Measurements from ENCODE around the gene OR56A1. TPM values are rescaled to one million over a fixed set of nuclear protein-coding genes. Genes with fewer than 3 reads are reported as not detected.

OR56A1 gene
- polyA plus RNA-seq, 1 donor from 2014 or later, result not detected

GRCh38 chr11:6055569-6055968 is 25.0 kb upstream of the OR56A1 start:
- no peaks in the 10 kb centered on the region for H3K36me3 ChIP-seq (ENCODE audit: insufficient read depth, low read length)
- H4K20me1 ChIP-seq (ENCODE audit: insufficient read depth), result no peaks in the 10 kb centered on the region
- no peaks in the 10 kb centered on the region for H3K9me2 ChIP-seq (ENCODE audit: insufficient read depth, low read length)
- no peaks in the 10 kb centered on the region for H3F3A ChIP-seq (ENCODE audit: insufficient read depth, low read length, poor library complexity, severe bottlenecking)
- H3K4me2 ChIP-seq (ENCODE audit: low read length), result no peak overlapping the region
- TF ChIP-seq TAF1 (IDR thresholded peaks at IDR 0.05; ENCODE audit: low read depth) (no peak), POLR2AphosphoS5 (IDR thresholded peaks at IDR 0.05) (no peak), EP300 (conservative IDR thresholded peaks at IDR 0.05; ENCODE audit: poor library complexity, severe bottlenecking) (no peak)
- H3K27me3 ChIP-seq (ENCODE audit: insufficient read depth, low read depth, low read length), result no peaks in the 10 kb centered on the region
- no peak overlapping the region for H3K4me3 ChIP-seq (ENCODE audit: low read length)
- H2AFZ ChIP-seq (ENCODE audit: low read depth, low read length), result no peak overlapping the region
- H3K79me2 ChIP-seq (replicated peaks; ENCODE audit: insufficient read depth, low read length), result no peaks in the 10 kb centered on the region
- H3K9me3 ChIP-seq (ENCODE audit: low read length), result no peaks in the 10 kb centered on the region
- H3K9ac ChIP-seq (ENCODE audit: low read length), result no peak overlapping the region
- H3K27ac ChIP-seq (ENCODE audit: low read length), result no peak overlapping the region

GRCh38 chr11:6052374-6052773 is 21.8 kb upstream of the OR56A1 start:
- Histone ChIP-seq H3K4me2 (ENCODE audit: low read length) (no peak overlapping the region), H2AFZ (ENCODE audit: low read depth, low read length) (no peak overlapping the region), H3K9ac (ENCODE audit: low read length) (no peak overlapping the region), H3K9me3 (ENCODE audit: low read length) (no peaks in the 10 kb centered on the region), H3K27ac (ENCODE audit: low read length) (no peak overlapping the region), H3F3A (ENCODE audit: insufficient read depth, low read length, poor library complexity, severe bottlenecking) (no peaks in the 10 kb centered on the region), H3K36me3 (ENCODE audit: insufficient read depth, low read length) (no peaks in the 10 kb centered on the region), H4K20me1 (ENCODE audit: insufficient read depth) (no peaks in the 10 kb centered on the region), H3K27me3 (ENCODE audit: insufficient read depth, low read depth, low read length) (no peaks in the 10 kb centered on the region), H3K79me2 (replicated peaks; ENCODE audit: insufficient read depth, low read length) (no peaks in the 10 kb centered on the region), H3K9me2 (ENCODE audit: insufficient read depth, low read length) (no peaks in the 10 kb centered on the region), H3K4me3 (ENCODE audit: low read length) (no peak overlapping the region)
- TF ChIP-seq MXI1 (conservative IDR thresholded peaks at IDR 0.05; ENCODE audit: poor library complexity, severe bottlenecking) (no peak), SMC3 (conservative IDR thresholded peaks at IDR 0.05; ENCODE audit: poor library complexity) (no peak), TAF1 (IDR thresholded peaks at IDR 0.05; ENCODE audit: low read depth) (no peak), EZH2 (IDR thresholded peaks at IDR 0.05; ENCODE audit: borderline replicate concordance, insufficient read depth, low read length, poor library complexity, severe bottlenecking) (no peak), EP300 (conservative IDR thresholded peaks at IDR 0.05; ENCODE audit: poor library complexity, severe bottlenecking) (no peak), POLR2AphosphoS5 (IDR thresholded peaks at IDR 0.05) (no peak), RAD21 (conservative IDR thresholded peaks at IDR 0.05) (no peak)
- TF ChIP-seq, protein P1, sequence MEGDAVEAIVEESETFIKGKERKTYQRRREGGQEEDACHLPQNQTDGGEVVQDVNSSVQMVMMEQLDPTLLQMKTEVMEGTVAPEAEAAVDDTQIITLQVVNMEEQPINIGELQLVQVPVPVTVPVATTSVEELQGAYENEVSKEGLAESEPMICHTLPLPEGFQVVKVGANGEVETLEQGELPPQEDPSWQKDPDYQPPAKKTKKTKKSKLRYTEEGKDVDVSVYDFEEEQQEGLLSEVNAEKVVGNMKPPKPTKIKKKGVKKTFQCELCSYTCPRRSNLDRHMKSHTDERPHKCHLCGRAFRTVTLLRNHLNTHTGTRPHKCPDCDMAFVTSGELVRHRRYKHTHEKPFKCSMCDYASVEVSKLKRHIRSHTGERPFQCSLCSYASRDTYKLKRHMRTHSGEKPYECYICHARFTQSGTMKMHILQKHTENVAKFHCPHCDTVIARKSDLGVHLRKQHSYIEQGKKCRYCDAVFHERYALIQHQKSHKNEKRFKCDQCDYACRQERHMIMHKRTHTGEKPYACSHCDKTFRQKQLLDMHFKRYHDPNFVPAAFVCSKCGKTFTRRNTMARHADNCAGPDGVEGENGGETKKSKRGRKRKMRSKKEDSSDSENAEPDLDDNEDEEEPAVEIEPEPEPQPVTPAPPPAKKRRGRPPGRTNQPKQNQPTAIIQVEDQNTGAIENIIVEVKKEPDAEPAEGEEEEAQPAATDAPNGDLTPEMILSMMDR (IDR thresholded peaks at IDR 0.05; ENCODE audit: poor library complexity, severe bottlenecking), result no peak
- TF ChIP-seq, protein P2, sequence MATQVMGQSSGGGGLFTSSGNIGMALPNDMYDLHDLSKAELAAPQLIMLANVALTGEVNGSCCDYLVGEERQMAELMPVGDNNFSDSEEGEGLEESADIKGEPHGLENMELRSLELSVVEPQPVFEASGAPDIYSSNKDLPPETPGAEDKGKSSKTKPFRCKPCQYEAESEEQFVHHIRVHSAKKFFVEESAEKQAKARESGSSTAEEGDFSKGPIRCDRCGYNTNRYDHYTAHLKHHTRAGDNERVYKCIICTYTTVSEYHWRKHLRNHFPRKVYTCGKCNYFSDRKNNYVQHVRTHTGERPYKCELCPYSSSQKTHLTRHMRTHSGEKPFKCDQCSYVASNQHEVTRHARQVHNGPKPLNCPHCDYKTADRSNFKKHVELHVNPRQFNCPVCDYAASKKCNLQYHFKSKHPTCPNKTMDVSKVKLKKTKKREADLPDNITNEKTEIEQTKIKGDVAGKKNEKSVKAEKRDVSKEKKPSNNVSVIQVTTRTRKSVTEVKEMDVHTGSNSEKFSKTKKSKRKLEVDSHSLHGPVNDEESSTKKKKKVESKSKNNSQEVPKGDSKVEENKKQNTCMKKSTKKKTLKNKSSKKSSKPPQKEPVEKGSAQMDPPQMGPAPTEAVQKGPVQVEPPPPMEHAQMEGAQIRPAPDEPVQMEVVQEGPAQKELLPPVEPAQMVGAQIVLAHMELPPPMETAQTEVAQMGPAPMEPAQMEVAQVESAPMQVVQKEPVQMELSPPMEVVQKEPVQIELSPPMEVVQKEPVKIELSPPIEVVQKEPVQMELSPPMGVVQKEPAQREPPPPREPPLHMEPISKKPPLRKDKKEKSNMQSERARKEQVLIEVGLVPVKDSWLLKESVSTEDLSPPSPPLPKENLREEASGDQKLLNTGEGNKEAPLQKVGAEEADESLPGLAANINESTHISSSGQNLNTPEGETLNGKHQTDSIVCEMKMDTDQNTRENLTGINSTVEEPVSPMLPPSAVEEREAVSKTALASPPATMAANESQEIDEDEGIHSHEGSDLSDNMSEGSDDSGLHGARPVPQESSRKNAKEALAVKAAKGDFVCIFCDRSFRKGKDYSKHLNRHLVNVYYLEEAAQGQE (IDR thresholded peaks at IDR 0.05; ENCODE audit: borderline replicate concordance), result no peak

GRCh38 chr11:6040874-6041273 is 10.3 kb upstream of the OR56A1 start:
- no peak overlapping the region for H2AFZ ChIP-seq (ENCODE audit: low read depth, low read length)
- no peaks in the 10 kb centered on the region for H3K79me2 ChIP-seq (replicated peaks; ENCODE audit: insufficient read depth, low read length)
- TF ChIP-seq, protein P1 (IDR thresholded peaks at IDR 0.05; ENCODE audit: poor library complexity, severe bottlenecking), result no peak
- TF ChIP-seq, protein P2 (IDR thresholded peaks at IDR 0.05; ENCODE audit: borderline replicate concordance), result no peak
- TF ChIP-seq SMC3 (conservative IDR thresholded peaks at IDR 0.05; ENCODE audit: poor library complexity), result no peak
- no peak for TF ChIP-seq EZH2 (IDR thresholded peaks at IDR 0.05; ENCODE audit: borderline replicate concordance, insufficient read depth, low read length, poor library complexity, severe bottlenecking)
- no peaks in the 10 kb centered on the region for H4K20me1 ChIP-seq (ENCODE audit: insufficient read depth)
- H3K9me3 ChIP-seq (ENCODE audit: low read length), result no peaks in the 10 kb centered on the region
- no peak overlapping the region for H3K27ac ChIP-seq (ENCODE audit: low read length)
- no peak overlapping the region for H3K4me2 ChIP-seq (ENCODE audit: low read length)
- H3F3A ChIP-seq (ENCODE audit: insufficient read depth, low read length, poor library complexity, severe bottlenecking), result no peaks in the 10 kb centered on the region
- H3K36me3 ChIP-seq (ENCODE audit: insufficient read depth, low read length), result no peaks in the 10 kb centered on the region
- no peaks in the 10 kb centered on the region for H3K27me3 ChIP-seq (ENCODE audit: insufficient read depth, low read depth, low read length)
- H3K9me2 ChIP-seq (ENCODE audit: insufficient read depth, low read length), result no peaks in the 10 kb centered on the region
- no peak overlapping the region for H3K4me3 ChIP-seq (ENCODE audit: low read length)
- H3K9ac ChIP-seq (ENCODE audit: low read length), result no peak overlapping the region

All from neural cell (in vitro differentiated cells).